Measurements from ENCODE around the gene AMPD1.

DNA sequence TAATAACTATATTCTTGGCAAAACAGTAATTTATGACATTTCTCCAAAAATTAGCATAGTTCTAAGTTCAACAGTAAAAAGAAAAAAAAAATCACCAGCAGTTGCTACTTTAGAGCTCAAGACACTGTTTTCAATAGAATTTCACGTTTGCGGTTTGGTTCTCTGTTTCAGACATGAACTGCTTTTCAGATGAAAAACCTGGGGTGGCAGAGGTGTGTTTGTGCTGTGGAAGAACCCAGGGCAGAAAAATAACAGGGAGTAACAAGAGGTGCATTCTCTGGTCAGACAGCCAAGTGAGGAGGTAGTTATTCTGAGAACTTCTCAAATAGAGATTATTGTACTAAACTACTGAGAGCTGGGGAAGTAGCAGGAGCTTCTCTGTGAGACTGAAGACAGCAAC is 12.3 kb upstream of the AMPD1 start:
- TF ChIP-seq CTCF (IDR thresholded peaks at IDR 0.05; ENCODE audit: low read depth, low read length) = no peak
- TF ChIP-seq EZH2phosphoT487 (IDR thresholded peaks at IDR 0.05; ENCODE audit: low read depth) = no peak
